Mammary epithelial cell (primary cell): ENCODE results near the gene CNTNAP4.

ENCODE experiments used
- EZH2 ChIP-seq: IDR thresholded peaks from 2 replicates; pipeline ENCODE4 v1.6.1; 2012; ENCODE audit warnings: low read length, inconsistent platforms, borderline replicate concordance
- TF ChIP-seq, protein P1 (sequence below), 2 donors: IDR thresholded peaks in 1 of 2; conservative IDR thresholded peaks in 1 of 2; 2 replicates each; pipeline ENCODE4 v1.5.1; 2011 to 2012; ENCODE audit warnings: inconsistent platforms in 2 of 2, low read length in 2 of 2, mild to moderate bottlenecking in 2 of 2, control low read depth in 1 of 2, low read depth in 1 of 2; ENCODE audit not compliant: insufficient read depth in 1 of 2; ENCODE audit errors: extremely low read depth in 1 of 2

DNA sequence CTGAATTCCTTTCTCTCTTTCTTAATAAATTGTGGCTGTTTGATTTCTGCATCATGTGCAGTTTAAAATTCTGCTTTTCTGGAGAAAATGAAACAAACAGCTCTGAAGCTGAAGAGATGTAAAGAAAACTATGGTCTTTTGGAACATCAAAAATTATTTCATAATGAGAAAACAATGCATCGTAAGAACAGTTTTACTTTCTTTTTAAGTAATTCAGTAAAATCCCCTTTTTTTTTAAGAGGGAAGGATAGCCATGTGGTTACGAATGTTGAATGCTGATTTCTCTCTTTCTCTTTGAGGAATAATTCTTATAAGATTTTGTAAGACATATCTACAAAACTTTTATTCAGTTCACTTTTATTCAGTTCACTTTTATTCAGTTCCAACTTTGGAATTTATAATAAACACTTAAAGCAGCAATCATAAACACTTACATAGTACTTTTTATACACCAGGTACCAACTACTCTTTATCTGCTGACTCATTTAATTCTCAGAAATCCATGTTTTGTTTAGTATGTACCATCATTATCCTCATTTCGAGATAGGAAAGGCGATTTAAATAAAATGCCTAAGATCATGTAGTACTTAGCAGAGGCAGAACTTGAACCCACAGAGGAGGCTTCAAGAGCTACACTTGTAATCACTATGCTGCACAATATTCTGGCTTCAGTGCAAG, 26.6 kb downstream of the CNTNAP4 start:
- no peak for TF ChIP-seq EZH2
- TF ChIP-seq, protein P1, sequence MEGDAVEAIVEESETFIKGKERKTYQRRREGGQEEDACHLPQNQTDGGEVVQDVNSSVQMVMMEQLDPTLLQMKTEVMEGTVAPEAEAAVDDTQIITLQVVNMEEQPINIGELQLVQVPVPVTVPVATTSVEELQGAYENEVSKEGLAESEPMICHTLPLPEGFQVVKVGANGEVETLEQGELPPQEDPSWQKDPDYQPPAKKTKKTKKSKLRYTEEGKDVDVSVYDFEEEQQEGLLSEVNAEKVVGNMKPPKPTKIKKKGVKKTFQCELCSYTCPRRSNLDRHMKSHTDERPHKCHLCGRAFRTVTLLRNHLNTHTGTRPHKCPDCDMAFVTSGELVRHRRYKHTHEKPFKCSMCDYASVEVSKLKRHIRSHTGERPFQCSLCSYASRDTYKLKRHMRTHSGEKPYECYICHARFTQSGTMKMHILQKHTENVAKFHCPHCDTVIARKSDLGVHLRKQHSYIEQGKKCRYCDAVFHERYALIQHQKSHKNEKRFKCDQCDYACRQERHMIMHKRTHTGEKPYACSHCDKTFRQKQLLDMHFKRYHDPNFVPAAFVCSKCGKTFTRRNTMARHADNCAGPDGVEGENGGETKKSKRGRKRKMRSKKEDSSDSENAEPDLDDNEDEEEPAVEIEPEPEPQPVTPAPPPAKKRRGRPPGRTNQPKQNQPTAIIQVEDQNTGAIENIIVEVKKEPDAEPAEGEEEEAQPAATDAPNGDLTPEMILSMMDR (conservative IDR thresholded peaks at IDR 0.05 in 1 of 2, IDR thresholded peaks at IDR 0.05 in 1 of 2; ENCODE audit: extremely low read depth in 1 of 2, insufficient read depth in 1 of 2, low read depth in 1 of 2, low read length in 2 of 2) = no peak
